ENCODE results near the gene ZNF346.

The ZNF346 gene

DNA sequence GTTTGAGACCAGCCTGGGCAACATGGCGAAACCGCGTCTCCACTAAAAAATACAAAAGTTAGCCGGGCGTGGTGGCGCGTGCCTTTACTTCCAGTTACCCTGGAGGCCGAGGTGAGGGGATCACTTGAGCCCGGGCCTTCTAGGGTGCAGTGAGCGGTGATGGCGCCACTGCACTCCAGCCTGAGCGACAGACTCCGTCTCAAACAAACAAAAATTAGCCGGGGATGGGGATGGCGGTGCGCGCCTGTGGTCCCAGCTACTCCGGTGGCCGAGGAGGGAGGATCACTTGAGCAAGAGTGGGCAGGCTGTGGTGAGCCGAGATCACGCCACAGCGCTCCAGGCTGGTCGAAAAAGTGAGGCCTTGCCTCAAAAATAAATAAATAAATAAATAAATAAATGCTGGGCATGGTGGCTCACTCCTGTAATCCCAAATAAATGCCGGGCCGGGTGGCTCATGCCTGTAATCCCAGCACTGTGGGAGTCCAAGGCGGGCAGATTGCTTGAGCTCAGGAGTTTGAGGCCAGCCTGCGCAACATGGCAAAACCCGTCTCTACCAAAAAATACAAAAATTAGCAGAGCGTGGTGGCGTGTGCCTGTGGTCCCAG lies 95.0 kb downstream of the ZNF346 start:
- DNase-seq (ENCODE audit: low read depth in 2 of 2): no peak

DNA sequence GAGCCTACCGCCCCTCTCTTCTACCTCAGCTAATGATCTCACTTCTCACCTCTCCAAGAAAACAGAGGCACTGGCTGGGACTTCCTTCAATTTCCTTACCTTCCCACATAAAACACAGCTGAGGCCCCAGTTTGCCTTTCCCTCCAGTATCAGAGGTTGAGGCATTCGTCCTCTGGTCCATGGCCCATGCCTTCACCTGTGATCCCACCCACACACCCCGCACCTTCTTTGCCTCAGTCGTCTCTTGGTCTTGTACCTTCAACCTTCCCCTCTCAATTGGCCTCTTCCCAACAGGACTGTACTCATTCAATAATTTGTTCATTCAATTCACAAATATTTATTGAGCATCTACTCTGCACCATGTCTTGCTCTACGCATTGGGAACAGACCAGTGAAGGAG lies 100.1 kb downstream of the ZNF346 start:
- no peak for DNase-seq (ENCODE audit: low read depth in 2 of 2)

DNA sequence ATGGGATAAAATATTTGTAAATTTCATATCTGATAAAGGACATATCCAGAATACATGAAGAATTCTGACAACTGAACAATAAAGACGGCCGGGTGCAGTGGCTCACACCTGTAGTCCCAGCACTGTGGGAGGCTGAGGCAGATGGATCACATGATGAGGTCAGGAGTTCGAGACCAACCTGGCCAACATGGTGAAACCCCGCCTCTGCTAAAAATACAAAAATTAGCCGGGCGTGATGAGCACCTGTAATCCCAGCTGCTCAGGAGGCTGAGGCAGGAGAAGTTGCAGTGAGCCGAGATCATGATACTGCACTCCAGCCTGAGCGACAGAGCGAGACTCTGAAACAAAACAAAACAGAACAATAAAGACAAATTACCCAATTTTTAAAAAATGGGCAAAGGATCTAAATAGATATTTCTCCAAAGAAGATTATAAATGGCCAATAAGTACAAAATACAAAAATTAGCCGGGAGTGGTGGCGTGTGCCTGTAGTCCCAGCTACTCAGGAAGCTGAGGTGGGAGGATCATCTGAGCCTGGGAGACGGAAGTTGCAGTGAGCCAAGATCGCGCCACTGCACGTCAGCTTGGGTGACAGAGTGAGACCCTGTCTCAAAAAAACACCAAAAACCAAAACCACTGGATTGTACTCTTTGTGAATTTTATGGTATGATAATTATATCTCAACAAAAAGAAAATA lies 101.4 kb downstream of the ZNF346 start:
- no peak for DNase-seq (ENCODE audit: low read depth in 2 of 2)

DNA sequence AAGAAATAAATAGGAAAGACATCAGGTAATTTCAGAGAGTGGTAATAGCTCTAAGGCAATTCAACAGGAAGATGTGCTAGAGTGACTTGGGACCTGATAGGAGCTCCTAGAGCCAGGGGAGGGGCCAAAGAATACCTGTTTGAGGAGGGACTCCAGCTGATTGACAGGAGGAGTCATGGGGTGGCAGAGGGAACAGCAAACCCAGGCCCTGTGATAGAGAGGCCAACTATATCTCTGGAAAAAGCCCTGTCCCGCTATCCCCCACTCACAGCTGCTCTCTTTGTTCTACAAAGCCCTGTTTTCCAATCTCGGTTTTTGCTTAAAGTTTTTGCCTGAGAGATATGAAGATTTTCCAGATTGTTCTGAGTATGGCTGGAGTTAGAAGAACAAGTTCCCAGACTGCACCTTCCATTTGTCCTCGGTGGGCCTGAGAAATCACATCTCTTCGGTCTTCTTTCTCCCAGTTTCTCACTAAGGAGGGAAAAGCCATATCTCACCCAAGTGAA lies 102.0 kb downstream of the ZNF346 start:
- no peak for DNase-seq (ENCODE audit: low read depth in 2 of 2)

DNA sequence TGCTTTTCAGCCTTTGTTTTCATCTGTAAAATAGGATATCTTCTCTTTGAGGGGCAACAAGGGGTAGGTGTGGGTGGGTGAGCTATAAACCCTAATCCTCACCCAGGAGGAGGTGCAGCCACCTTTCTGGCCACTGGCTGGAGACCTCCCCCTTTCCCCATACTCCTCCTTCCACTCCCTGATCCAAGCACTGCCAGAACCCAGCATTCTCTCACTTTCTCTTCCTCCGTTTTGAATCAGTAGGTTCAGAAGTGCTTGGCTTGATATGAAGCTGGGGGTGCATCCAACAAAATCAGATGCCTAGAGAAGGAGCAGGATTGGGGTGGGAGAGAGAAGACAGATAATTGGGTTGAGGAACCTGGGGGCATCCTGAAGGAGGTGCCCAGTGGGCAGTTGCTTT lies 104.3 kb downstream of the ZNF346 start:
- no peak for DNase-seq (ENCODE audit: low read depth in 2 of 2)

DNA sequence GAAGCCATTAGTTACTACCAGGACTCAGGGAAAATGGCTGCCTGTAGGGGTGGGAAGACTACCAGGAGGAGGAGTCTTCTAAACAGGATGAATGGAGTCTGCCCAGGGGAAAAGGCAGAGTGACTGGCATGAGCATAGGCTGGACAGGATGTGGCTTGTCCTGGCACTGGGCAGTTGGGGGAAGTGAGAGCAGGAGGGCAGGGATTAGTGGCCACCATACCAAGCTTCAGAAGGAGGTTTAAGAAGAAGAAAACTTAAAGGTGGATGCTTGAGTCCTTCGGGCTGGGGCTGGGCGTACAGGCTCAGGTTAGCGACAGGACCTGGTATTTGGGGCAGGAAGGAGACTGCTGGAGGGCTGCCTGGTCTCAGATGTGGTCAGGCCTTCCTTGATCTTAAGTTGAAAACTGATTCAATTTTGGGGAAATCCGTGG lies 106.1 kb downstream of the ZNF346 start:
- no peak for DNase-seq (ENCODE audit: low read depth in 2 of 2)

DNA sequence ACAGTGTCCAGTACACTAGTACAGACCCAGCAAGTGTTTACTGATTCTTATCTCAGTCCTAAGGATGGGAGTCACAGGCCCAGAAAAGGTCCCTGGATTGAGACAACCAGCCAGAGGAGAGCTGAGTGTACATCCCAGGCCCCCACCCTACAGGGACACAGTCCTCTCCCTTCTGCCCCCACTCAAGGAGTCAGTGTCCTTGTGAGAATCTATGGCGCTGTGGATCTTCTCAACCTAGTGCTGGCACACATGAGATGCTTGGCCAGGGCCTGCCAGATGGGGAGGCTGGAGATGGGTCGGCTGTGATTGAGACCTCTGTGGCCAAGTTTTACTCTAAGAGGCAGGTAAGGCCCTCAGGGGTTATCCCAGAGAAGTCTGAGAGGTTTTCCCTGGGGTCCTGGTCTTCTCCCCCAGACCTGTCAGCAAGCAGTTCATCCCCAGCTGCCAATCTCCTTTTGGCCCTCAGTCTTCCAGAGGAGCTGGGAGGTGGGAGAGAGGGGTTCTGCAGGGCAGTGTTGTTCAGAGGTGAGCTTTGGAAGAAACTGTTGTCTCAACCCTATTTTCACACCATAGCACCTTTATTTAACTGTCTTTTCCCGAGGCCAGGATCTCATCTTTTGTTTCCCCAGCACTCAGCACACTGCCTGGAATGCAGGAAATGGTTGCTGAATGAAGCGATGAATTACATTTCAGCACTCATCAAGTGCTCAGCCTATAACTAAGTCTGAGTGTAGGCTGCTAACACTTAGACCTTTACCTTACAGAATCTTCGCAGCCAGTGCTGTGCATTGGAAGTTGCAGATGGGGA lies 107.9 kb downstream of the ZNF346 start:
- no peak for DNase-seq (ENCODE audit: low read depth in 2 of 2)

Measured in stimulated activated CD4-positive, alpha-beta T cell treated with anti-CD3 and anti-CD28 coated beads, Interleukin-4, amount 100 ng/mL, for 48 hours (primary cell).